GM18870 (cell line): Measurements from ENCODE around the gene CCDC6.

Source experiments
- ATAC-seq: cut with Tn5 transposase; IDR thresholded peaks from one replicate; pipeline ENCODE4 v1.9.1; 2021; ENCODE audit warnings: moderate library complexity; ENCODE audit not compliant: unreplicated experiment

The CCDC6 gene

DNA sequence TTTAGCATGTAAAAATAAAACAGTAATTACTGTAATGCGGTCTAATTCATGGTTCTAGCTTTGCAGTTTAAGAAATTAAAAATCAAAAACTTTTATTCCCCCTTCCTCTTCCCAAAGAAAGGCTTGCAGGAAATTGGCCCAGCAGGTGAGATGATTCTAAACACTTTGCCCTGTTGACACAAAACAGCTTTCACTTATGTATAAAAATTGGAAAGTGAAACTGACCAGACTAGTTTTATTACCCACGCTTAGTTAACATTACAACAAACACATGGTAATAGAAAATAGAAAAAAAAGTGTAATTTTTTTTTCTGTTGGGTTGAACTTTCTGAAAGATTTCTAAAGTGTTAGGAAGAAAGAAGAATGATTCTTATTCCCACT is 1.2 kb upstream of the CCDC6 start:
- no peak for ATAC-seq

DNA sequence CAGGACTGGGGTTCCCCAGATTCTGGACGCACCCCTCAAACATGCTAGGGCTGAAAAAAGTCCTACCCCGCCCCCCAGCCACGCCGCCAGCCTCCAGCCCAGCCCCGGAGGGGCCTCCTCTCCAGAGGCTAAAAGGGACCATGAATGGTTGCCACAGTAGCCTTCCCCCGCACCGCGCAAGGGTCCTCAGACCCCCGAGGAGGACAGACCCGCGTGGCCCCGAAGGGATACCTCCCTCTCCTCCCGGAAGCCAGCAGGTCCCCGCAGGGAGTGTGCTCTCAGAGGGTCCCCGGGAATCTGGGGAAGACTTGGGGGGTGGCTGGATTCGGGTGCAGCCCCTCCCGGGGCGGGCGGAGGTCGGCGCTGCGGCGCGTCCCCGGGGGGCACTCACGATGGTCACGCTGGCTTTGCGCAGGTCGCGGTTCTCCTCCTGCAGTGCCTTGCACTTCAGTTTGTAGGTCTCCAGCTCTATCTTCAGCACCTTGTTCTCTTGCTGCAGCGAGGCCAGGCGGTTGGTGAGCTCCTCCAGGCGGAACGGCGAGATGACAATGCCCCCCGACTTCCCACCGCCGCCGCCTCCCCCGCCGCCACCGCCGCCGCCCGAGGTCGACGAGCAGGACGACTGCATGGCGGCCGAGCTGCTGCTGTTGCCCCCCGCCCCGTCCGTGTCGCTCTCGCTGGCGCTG is 482 bp downstream of the CCDC6 start:
- ATAC-seq: no peak

DNA sequence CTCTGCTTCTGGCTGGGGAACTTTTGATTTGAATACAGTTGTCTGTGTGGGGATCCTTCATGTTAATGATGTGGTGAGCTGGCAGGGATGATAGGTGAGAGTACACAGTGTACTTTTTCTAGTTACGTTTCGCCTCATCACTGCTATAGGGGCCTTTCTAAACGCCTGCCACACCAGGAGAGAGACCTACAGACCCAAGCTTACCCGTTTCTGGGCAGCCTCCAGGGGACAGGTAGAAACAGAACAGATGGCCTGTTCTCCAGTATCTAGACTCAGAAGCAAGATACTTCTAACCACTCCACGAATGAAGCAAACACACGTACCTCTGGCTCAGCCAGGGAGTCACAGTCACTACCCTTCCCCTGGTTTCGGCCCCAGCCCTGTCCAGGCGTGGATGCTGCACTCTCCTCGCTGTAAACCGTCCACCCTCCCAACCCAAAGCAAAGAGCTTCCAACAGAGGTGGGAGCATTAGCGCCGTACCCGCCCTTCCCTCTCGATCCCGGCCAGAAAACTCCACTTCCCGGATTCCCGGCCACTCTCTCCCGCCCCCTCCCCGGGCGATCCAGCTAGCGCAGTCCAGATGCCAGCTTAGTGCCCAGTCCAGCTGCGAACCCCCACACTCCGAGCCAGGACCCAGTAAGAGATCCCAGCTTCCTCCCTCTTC is 1.2 kb downstream of the CCDC6 start:
- ATAC-seq: peak; percentile 62

DNA sequence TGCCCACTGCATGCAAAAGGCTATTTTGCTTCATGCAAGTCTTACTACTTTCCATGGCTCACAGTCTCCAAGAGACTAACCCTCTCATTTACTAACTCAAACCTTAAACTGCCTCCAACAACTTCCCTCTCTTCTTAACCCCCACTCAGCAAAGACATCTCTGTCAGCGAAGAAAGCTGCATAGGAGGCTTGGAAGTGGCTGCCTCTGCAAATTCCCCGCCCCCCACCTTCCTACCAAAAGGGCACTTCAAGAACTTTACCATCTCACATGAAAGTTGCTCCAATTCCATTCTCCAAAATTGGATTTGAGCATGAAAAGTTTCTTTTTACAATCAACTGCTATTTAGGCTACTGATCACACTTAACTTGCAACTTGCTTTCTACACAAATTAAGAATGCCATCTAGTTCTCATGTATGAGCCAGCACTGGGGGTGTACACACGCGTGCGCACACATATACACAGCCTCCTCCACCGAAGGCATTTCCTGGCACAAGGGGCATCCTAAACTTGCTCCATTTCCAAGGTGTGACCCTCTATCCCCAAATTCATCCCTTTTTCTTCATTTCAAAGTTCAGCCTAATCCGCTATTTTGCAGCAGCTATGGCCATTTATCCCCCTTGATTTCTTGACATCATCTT is 1.8 kb downstream of the CCDC6 start:
- no peak for ATAC-seq

DNA sequence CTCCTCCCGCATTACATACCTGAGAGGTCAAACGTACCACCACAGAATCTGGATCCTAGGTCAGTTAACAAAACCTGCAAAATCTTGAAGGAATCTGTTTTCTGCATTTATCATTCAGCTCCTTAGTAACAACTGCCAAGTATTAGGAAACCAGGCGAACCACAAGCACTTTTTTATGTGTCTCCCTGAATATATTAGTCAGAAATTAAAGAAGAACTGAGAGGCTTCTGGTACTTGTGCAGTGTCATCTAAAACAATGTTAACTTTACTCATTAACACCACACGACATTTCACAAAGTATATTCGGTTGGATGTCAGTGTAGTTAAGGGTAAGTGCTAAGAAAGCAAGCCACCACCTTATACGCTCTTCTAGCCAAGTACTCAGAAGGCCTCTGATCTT is 2.5 kb downstream of the CCDC6 start:
- no peak for ATAC-seq

DNA sequence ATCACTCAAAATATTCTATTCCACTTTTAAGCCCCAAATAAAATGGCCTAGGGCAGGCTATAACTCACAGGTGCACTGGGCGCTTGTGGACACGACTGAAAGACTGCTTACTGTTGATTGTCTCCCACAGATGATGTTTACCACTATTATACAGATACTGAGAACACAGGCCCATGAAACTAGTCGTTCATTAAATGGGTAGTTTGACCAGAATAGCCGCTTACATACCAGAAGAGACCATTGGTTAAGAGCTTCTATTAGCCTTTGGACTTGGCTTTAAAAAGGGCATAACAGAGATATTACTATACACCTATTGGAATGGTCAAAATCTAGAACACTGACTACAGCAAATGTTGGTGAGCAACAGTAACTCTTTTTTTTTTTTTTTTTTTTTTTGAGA is 4.3 kb downstream of the CCDC6 start:
- ATAC-seq: no peak

DNA sequence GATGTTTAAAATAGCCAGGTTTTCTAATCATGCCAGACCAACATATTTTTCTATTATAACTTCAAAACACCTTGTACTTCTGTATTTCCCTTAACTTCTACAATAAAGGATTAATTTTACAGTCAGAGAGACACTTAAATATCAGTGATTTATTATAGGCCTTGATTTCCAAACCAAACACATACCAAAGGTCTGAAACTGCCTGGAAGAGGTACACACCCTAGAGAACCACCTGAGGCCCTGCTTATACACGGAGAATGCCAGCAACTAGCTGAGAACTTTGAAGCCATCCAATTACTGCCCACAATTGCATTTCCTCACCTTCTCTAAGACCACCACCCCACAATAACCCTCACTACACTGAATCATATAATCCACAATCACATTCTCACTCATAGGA is 4.9 kb downstream of the CCDC6 start:
- ATAC-seq: no peak

DNA sequence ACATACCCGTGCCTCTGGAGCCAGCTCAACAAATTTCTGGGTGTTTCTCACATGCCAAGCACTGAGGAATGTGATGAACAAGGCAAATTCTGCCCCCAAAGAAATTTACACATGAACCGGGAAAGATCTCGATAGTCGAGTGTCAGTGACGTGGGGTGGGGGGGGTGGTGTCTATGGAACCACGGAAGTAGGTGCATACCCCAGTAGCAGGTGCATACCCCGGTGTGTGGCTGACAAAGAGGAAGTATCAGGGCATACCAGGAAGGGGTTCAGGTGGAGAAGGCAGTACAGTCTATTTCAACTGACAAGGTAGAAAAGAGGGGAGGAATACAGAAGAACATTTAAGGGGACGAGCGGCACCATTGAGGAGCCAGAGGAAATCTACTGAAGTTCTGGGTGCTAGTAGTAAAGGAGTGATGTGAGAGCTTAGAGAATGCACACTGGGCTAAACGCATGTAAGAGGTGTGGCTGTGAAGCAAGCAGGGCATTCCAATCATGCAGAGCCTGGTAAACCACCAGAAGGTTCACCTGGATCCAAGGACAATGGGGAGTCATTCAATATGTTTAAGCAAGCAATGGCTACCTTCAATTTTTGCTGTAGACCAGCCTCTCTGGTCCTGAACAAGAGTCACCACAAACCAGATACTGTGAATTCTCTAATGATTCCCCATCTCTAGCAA is 6.2 kb downstream of the CCDC6 start:
- ATAC-seq: no peak

DNA sequence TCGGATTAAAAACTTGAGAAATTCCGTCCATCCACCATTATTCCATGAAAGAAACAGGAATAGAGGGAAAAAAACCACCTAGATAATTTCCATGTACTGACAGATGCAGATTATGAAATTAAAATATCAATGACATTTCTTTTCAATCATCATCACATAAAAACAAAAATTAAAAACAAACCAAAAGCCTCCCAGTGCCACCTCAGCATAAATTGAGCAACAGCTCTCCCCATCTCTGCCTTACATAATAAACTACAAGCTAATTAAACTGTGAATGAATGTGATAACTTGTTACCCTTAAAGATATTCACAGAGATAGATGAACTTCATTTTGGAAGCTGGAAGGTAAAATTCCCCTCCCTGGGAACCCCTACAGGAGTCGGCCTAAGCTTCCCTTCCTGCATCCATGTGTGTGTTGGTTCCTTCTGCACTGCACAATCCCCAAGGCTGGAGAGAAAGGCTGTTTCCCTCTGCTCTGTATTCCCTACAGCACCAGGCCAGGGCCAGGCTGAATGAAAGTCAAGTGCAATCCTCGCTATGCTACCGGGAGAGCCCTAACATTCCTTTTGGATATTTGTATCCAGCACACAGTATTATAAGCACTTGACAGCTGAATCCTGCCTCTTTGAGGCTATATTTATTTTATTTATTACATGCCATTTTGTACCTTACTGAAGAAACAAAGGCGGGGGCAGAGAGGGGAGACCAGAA is 8.1 kb downstream of the CCDC6 start:
- ATAC-seq: no peak

DNA sequence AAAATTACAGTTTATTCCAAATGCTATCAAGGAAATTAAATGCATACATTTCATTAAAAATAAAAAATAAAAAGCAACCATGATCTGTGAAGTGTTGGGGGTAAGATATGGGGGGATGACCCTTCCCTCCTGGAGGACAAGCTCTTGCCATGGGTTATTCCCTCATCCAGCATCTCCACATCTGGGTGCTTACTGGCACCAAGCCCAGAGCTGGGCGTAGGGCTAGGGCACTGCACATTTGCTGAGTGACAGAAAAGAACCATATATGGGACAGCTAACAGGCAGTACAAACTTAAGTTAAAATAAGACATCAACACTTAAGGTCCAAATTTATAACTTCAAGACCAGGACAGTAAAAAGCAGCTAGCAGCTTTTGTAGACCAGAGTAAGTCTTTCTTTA is 10.2 kb downstream of the CCDC6 start:
- no peak for ATAC-seq

DNA sequence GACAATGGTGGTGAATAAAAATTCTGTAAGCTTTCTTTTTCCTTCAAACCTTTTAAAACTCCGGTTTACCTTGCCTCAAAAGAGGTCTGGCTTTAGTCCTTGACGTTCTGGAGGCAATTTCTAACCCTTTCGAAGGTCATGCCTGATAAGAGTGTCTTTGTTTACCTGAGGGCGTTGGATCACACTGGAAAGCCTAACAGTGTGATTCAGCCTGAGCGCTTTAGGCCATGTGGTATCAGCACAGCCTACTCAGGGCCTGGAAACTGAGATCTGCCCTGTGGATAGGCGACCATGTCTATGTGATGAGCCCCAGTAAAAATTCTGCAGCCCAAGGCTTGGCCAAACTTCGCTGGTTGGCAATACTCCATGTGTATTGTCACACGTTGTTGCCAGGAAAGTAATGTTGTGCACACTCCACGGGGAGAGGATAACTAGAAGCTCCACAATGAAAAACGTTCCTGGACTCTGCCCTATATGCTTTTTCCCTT is 10.7 kb downstream of the CCDC6 start:
- ATAC-seq: no peak

DNA sequence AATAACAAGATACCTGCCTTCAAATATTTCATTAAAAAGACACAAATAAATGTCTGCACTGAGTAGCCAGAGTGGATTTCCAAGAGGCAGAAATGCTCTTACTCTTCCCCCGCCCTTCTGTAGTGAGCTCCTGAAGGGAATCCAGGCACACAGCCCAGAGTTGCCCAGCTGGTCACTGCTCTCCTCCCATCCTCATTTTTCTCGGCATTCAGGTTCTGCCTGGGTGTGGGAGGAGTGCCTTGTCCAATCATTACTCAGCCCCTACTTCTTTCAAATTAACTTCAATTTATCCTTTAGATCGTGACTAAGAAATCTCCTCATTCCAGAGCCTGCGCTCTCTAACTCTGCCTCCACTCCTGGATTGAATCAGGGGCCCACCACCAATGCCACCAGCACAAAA is 12.2 kb downstream of the CCDC6 start:
- ATAC-seq: no peak

DNA sequence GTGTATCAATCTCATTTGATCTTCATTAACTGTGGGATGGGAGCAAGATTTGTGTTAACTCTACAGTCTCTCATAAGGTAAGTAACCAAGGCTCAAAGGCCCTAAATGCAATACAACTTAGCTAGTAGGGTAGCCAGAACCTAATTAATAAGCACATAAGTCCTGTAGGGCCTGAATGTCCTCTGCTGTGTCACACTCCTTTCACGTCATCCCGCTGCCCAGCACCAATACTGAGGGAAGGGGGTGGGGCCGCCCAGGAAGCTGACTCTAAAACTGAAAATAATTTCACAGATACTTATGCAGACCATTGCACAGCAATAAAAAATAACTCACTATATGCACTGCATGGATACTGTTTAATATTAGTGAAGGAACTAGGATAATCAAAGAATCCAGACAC is 13.7 kb downstream of the CCDC6 start:
- ATAC-seq: no peak

DNA sequence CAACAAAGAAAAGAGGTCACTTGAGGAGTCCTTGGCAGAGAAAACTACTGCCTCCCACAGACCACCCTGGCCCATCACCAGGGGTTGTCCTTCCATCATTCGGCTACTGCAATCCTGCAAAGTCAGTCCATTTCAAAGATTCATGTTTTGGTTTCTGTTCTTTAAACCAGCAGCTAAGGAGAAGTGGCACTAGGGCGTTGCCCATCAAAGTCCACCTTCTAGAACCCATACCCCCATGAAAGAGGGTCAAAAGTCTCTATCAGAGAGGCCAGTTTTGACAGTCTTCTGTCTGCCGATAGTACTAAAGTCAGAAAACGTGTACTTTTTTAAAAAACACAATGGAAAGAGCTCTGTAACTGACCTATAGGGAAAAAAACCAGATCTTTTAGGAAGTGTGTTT is 14.4 kb downstream of the CCDC6 start:
- no peak for ATAC-seq

DNA sequence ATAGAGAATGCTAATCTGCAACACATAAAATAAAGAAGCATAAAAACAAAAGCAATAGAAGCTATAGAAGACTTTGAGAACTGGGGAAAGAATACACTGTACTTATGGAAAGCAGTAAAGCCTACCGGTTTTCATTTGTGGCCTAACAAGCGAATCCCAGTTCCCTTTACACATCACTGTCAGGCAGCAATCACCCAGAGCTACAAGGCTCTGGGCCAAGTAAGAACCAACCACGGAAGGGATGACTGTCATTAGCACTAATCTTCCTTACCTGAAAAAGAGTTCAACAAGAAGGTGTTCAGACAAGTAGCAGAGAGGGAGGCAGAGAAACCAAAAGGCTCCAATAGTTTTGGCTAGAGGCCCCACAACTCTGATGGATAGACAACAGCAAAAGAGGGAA is 15.0 kb downstream of the CCDC6 start:
- ATAC-seq: peak; percentile 47

DNA sequence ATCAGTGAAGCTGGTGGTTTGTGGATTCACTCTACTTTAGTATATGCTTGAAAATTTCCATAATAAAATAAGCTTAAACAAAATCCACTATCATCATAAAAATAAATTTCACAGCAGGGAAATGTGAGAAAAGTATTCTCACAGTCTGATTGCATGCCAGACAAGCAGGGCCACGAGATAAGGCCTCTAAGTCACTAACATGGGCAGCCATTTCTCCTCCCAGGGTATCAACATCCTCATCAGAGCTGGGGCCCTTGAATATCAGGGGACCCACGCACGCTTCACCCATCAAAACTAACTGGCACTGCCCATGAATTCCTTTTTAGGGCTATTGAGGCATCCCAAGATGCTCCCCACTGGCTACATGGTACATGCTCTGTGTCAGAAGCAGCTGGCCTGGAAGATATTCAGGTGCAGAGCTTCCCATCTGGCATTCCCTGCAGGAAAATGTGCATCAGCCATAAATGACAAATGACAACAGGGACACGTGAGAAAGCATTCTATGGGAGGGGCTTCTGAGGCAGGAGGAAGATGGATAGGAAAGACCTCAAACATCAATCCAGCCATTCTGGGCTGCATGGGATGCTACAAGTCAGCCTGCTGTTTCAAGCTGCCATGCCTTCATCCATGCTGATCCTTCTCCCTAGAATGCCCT is 17.4 kb downstream of the CCDC6 start:
- ATAC-seq: no peak

DNA sequence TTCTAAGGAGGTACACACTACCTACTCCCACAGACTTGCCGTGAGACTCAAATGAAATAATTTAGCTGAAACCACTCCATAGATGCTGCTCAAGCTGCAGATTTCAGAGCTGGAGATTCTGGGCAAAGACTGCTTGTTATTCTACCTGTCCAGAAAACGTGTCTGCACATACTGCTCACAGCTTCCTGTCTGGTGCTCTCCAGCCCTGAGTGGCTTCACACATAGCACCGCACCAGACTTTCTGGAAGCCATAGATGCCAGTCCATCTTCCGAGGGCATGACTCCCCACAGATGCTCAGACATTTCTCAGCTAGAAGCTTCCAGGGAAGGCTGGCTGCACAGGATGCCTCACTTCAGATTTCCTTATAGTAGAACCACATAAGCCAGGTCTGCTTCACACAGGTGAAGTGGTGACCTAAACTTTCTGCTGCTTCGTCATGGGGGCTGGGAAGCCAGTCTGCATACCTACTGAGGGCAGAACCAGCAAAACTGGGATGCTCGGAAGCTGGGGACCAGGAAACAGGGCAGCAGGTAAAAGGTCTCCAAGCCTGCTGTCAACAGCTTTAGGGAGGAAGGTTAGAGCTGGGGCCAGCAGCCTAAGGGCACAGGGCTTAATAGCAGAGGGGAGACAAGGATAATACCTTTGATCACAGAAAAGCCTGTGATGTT is 18.2 kb downstream of the CCDC6 start:
- no peak for ATAC-seq

DNA sequence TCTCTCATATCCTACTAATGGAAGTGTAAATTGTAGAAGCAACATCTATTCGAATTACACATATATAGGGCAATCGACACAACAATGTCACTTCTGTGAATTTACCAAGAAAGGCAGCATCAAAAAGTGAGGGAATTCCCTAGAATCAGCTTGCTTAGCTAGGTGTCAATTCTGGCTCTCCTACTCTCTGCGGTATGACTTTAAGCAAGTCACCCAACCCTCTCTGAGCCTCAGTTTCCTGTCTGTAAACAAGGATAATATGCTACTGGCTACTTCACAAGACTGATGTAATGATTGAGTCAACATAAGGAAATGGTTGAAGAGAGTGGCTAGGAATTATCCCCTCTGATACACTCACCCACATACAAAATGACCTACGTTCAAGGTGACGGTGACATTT is 19.4 kb downstream of the CCDC6 start:
- ATAC-seq: no peak

DNA sequence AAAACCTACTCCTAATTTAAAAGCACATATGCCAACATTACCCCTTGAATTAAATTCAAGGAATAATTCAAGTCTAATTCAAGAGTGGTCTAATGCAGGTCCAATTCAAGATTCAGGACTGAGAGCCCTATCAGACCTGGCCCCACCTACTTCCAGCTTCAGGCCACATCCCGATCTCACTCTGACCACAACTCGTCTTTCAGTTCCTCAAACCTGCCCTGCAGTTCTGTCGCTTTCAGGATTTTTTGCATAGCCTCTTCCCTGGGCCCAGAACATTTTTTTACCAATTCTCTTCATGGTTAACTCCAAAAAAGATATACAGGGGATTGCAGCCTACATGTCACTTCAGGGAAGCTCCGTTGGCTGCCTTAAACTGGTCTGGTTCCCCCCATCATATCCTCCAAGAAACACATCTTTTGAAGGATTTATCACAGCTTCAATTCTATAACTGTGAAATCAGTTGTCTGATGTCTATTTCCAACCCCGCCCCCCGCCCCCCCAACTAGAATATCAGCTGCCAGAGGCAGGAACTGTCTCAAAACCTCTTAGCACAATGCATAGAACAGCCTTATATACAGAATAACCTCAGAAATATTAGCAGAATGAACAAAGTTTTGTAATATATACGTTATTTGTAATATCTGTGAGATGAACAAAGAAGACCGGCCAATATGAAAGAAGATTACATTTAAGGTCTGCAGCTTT is 20.8 kb downstream of the CCDC6 start:
- ATAC-seq: peak; percentile 86
